Effector CD8-positive, alpha-beta T cell (primary cell): ENCODE measurements around the gene DHCR24.
A peak's percentile ranks its signal among the peaks of the same experiment; 100 is the strongest.

ENCODE experiments used
- DNase-seq: peaks from one replicate; lab custom pipeline; 2025; lab: John Stamatoyannopoulos, UW

The DHCR24 gene

GRCh38 chr1:54800899-54801759, 85.9 kb downstream of the DHCR24 start, which contains the start of gene TTC22:
Gene TTC22 (minus strand): TSS chr1:54801323. CDS start chr1:54801163, 160 bp downstream.
- peak; percentile 43 for DNase-seq

GRCh38 chr1:54800041-54800898, 86.7 kb downstream of the DHCR24 start:
- no peak for DNase-seq
